ENCODE measurements around the gene GEMIN8. TPM values are rescaled to one million over a fixed set of nuclear protein-coding genes. Genes with fewer than 3 reads are reported as not detected.

Gene GEMIN8
- polyA plus RNA-seq, 1 donor from 2014 or later = 26.1 TPM

GRCh38 chrX:14013054-14013453 is 16.6 kb downstream of the GEMIN8 start:
- Histone ChIP-seq H3K79me2 (replicated peaks; ENCODE audit: insufficient read depth, low read length) (no peaks in the 10 kb centered on the region), H3K9me2 (ENCODE audit: insufficient read depth, low read length) (no peaks in the 10 kb centered on the region), H3K27me3 (ENCODE audit: insufficient read depth, low read depth, low read length) (no peaks in the 10 kb centered on the region), H3K4me3 (ENCODE audit: low read length) (no peak overlapping the region), H3K27ac (ENCODE audit: low read length) (no peak overlapping the region), H3K4me2 (ENCODE audit: low read length) (no peak overlapping the region), H3K9me3 (ENCODE audit: low read length) (no peaks in the 10 kb centered on the region), H2AFZ (ENCODE audit: low read depth, low read length) (no peak overlapping the region), H3F3A (ENCODE audit: insufficient read depth, low read length, poor library complexity, severe bottlenecking) (no peaks in the 10 kb centered on the region), H3K36me3 (ENCODE audit: insufficient read depth, low read length) (no peaks in the 10 kb centered on the region), H3K9ac (ENCODE audit: low read length) (no peak overlapping the region), H4K20me1 (ENCODE audit: insufficient read depth) (no peaks in the 10 kb centered on the region)
- no peak for TF ChIP-seq SMC3 (conservative IDR thresholded peaks at IDR 0.05; ENCODE audit: poor library complexity)

DNA sequence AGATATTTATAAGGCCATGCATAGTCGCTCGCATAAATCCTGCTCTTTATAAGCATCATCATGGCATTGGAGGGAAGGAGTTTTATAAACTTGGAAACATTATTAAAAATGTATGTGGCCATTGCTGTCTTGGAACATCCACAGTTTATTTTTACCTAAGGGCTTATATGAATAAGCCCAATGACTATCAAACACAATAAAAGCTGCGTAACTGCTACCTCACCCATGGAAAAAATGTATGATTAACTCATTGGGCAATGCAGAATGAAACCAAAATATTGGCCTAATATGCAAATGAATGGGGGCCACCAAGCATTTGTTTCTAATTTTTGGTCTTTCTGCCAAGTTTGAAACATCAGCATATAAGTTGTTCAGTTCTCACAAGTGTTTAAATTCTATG is 19.1 kb downstream of the GEMIN8 start:
- Histone ChIP-seq H3K4me2 (ENCODE audit: low read length) (no peak overlapping the region), H3K27ac (ENCODE audit: low read length) (no peak overlapping the region), H3F3A (ENCODE audit: insufficient read depth, low read length, poor library complexity, severe bottlenecking) (no peaks in the 10 kb centered on the region), H3K9me3 (ENCODE audit: low read length) (no peaks in the 10 kb centered on the region), H3K36me3 (ENCODE audit: insufficient read depth, low read length) (no peaks in the 10 kb centered on the region), H3K9me2 (ENCODE audit: insufficient read depth, low read length) (no peaks in the 10 kb centered on the region), H3K9ac (ENCODE audit: low read length) (no peak overlapping the region), H4K20me1 (ENCODE audit: insufficient read depth) (no peaks in the 10 kb centered on the region), H2AFZ (ENCODE audit: low read depth, low read length) (no peak overlapping the region), H3K79me2 (replicated peaks; ENCODE audit: insufficient read depth, low read length) (no peaks in the 10 kb centered on the region), H3K27me3 (ENCODE audit: insufficient read depth, low read depth, low read length) (no peaks in the 10 kb centered on the region), H3K4me3 (ENCODE audit: low read length) (no peak overlapping the region)
- TF ChIP-seq SMC3 (conservative IDR thresholded peaks at IDR 0.05; ENCODE audit: poor library complexity) (no peak), TAF1 (IDR thresholded peaks at IDR 0.05; ENCODE audit: low read depth) (no peak), POLR2AphosphoS5 (IDR thresholded peaks at IDR 0.05) (no peak), EP300 (conservative IDR thresholded peaks at IDR 0.05; ENCODE audit: poor library complexity, severe bottlenecking) (no peak), MXI1 (conservative IDR thresholded peaks at IDR 0.05; ENCODE audit: poor library complexity, severe bottlenecking) (no peak), EZH2 (IDR thresholded peaks at IDR 0.05; ENCODE audit: borderline replicate concordance, insufficient read depth, low read length, poor library complexity, severe bottlenecking) (no peak), RAD21 (conservative IDR thresholded peaks at IDR 0.05) (no peak)
- TF ChIP-seq, protein P1, sequence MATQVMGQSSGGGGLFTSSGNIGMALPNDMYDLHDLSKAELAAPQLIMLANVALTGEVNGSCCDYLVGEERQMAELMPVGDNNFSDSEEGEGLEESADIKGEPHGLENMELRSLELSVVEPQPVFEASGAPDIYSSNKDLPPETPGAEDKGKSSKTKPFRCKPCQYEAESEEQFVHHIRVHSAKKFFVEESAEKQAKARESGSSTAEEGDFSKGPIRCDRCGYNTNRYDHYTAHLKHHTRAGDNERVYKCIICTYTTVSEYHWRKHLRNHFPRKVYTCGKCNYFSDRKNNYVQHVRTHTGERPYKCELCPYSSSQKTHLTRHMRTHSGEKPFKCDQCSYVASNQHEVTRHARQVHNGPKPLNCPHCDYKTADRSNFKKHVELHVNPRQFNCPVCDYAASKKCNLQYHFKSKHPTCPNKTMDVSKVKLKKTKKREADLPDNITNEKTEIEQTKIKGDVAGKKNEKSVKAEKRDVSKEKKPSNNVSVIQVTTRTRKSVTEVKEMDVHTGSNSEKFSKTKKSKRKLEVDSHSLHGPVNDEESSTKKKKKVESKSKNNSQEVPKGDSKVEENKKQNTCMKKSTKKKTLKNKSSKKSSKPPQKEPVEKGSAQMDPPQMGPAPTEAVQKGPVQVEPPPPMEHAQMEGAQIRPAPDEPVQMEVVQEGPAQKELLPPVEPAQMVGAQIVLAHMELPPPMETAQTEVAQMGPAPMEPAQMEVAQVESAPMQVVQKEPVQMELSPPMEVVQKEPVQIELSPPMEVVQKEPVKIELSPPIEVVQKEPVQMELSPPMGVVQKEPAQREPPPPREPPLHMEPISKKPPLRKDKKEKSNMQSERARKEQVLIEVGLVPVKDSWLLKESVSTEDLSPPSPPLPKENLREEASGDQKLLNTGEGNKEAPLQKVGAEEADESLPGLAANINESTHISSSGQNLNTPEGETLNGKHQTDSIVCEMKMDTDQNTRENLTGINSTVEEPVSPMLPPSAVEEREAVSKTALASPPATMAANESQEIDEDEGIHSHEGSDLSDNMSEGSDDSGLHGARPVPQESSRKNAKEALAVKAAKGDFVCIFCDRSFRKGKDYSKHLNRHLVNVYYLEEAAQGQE (IDR thresholded peaks at IDR 0.05; ENCODE audit: borderline replicate concordance) = no peak
- TF ChIP-seq, protein P2, sequence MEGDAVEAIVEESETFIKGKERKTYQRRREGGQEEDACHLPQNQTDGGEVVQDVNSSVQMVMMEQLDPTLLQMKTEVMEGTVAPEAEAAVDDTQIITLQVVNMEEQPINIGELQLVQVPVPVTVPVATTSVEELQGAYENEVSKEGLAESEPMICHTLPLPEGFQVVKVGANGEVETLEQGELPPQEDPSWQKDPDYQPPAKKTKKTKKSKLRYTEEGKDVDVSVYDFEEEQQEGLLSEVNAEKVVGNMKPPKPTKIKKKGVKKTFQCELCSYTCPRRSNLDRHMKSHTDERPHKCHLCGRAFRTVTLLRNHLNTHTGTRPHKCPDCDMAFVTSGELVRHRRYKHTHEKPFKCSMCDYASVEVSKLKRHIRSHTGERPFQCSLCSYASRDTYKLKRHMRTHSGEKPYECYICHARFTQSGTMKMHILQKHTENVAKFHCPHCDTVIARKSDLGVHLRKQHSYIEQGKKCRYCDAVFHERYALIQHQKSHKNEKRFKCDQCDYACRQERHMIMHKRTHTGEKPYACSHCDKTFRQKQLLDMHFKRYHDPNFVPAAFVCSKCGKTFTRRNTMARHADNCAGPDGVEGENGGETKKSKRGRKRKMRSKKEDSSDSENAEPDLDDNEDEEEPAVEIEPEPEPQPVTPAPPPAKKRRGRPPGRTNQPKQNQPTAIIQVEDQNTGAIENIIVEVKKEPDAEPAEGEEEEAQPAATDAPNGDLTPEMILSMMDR (IDR thresholded peaks at IDR 0.05; ENCODE audit: poor library complexity, severe bottlenecking) = no peak

- H3K79me2 ChIP-seq (replicated peaks; ENCODE audit: insufficient read depth, low read length) = no peaks in the 10 kb centered on the region
- no peaks in the 10 kb centered on the region for H3F3A ChIP-seq (ENCODE audit: insufficient read depth, low read length, poor library complexity, severe bottlenecking)
- H3K9me3 ChIP-seq (ENCODE audit: low read length) = no peaks in the 10 kb centered on the region
- no peak overlapping the region for H3K27ac ChIP-seq (ENCODE audit: low read length)
- no peak for TF ChIP-seq RAD21 (conservative IDR thresholded peaks at IDR 0.05)
- TF ChIP-seq TAF1 (IDR thresholded peaks at IDR 0.05; ENCODE audit: low read depth) = no peak
- no peak for TF ChIP-seq EZH2 (IDR thresholded peaks at IDR 0.05; ENCODE audit: borderline replicate concordance, insufficient read depth, low read length, poor library complexity, severe bottlenecking)
- TF ChIP-seq EP300 (conservative IDR thresholded peaks at IDR 0.05; ENCODE audit: poor library complexity, severe bottlenecking) = no peak
- TF ChIP-seq SMC3 (conservative IDR thresholded peaks at IDR 0.05; ENCODE audit: poor library complexity) = no peak
- TF ChIP-seq, protein P1 (IDR thresholded peaks at IDR 0.05; ENCODE audit: borderline replicate concordance) = no peak
- TF ChIP-seq MXI1 (conservative IDR thresholded peaks at IDR 0.05; ENCODE audit: poor library complexity, severe bottlenecking) = no peak
- no peak for TF ChIP-seq POLR2AphosphoS5 (IDR thresholded peaks at IDR 0.05)
- TF ChIP-seq, protein P2 (IDR thresholded peaks at IDR 0.05; ENCODE audit: poor library complexity, severe bottlenecking) = no peak
- H3K9ac ChIP-seq (ENCODE audit: low read length) = no peak overlapping the region
- H3K27me3 ChIP-seq (ENCODE audit: insufficient read depth, low read depth, low read length) = no peaks in the 10 kb centered on the region
- H3K9me2 ChIP-seq (ENCODE audit: insufficient read depth, low read length) = no peaks in the 10 kb centered on the region
- no peak overlapping the region for H3K4me3 ChIP-seq (ENCODE audit: low read length)
- no peak overlapping the region for H2AFZ ChIP-seq (ENCODE audit: low read depth, low read length)
- H3K4me2 ChIP-seq (ENCODE audit: low read length) = no peak overlapping the region
- no peaks in the 10 kb centered on the region for H4K20me1 ChIP-seq (ENCODE audit: insufficient read depth)
- H3K36me3 ChIP-seq (ENCODE audit: insufficient read depth, low read length) = no peaks in the 10 kb centered on the region
These were observed 23.2 kb downstream of the GEMIN8 start for GRCh38 chrX:14006540-14006939.
